B cell (primary cell): ENCODE measurements around the gene RRP1. TPM values are rescaled to one million over a fixed set of nuclear protein-coding genes. Genes with fewer than 3 reads are reported as not detected.

Experiments used
- ATAC-seq: fragments of 200-7000 bp; cut with Tn5 transposase; one replicate; pipeline ENCODE4 v1.10.0; 2021; ENCODE audit warnings: low read depth, mild to moderate bottlenecking, moderate number of reproducible peaks, moderate library complexity
- CTCF ChIA-PET: fragments of 350-600 bp; sonication (Branson Sonifier 250); formaldehyde crosslinking; loops from one replicate; lab custom pipeline; 2021; ENCODE audit warnings: antibody characterized with exemption, inconsistent platforms; lab: Charles Lee
- POLR2A ChIA-PET: fragments of 350-600 bp; sonication (Branson Sonifier 250); formaldehyde crosslinking; loops from one replicate; lab custom pipeline; 2021; ENCODE audit warnings: antibody characterized with exemption; lab: Charles Lee
- DNase-seq: peaks from one replicate; pipeline ENCODE4 v3.0.0; 2013
- H2AFZ ChIP-seq: 2 replicates; pipeline ENCODE4 v1.6.1; 2012; ENCODE audit warnings: mild to moderate bottlenecking, low read depth, low read length; ENCODE audit not compliant: insufficient read depth, poor library complexity, severe bottlenecking
- H3K27ac ChIP-seq, 2 donors: 1 replicate in 1 of 2; 2 replicates in 1 of 2; pipeline ENCODE4 v1.5.1; 2012 to 2013; ENCODE audit warnings: low read length in 2 of 2, mild to moderate bottlenecking in 2 of 2, moderate library complexity in 1 of 2
- H3K27me3 ChIP-seq, 4 experiments: fragments of 200-600 bp in 1 of 4; sonication (generic) in 1 of 4; replicated peaks in 1 of 4; 1 replicate in 2 of 4; 2 replicates in 2 of 4; pipeline versions ENCODE4 v1.6.1 to v1.7.0; 2013 to 2016; ENCODE audit warnings: low read length in 3 of 4, mild to moderate bottlenecking in 2 of 4, mixed read lengths in 1 of 4, moderate library complexity in 1 of 4; ENCODE audit not compliant: insufficient read depth in 4 of 4, control insufficient read depth in 3 of 4; ENCODE audit errors: control extremely low read depth in 1 of 4
- H3K36me3 ChIP-seq, 2 experiments: replicated peaks in 1 of 2; 1 replicate in 1 of 2; 2 replicates in 1 of 2; pipeline versions ENCODE4 v1.6.1 to v1.7.1; 2013; ENCODE audit warnings: low read length in 1 of 2; ENCODE audit not compliant: insufficient read depth in 2 of 2, control insufficient read depth in 1 of 2; ENCODE audit errors: control extremely low read depth in 1 of 2, extremely low read depth in 1 of 2
- H3K4me1 ChIP-seq, 2 donors: fragments of 200-600 bp in 1 of 2; sonication (generic) in 1 of 2; 1 replicate in 1 of 2; 2 replicates in 1 of 2; pipeline versions ENCODE4 v1.5.1 to v1.6.1; 2013 to 2017; ENCODE audit warnings: low read length in 2 of 2; ENCODE audit not compliant: control insufficient read depth in 2 of 2, insufficient read depth in 2 of 2
- H3K4me2 ChIP-seq: replicated peaks from 2 replicates; pipeline ENCODE3; 2012; ENCODE audit warnings: mild to moderate bottlenecking, low read depth, low read length; ENCODE audit not compliant: poor library complexity, severe bottlenecking
- H3K4me3 ChIP-seq, 5 experiments: fragments of 200-600 bp in 1 of 5; sonication (generic) in 1 of 5; 1 replicate in 3 of 5; 2 replicates in 2 of 5; pipeline versions ENCODE4 v1.5.1 to v1.7.0; 2011 to 2016; ENCODE audit warnings: low read length in 4 of 5, mild to moderate bottlenecking in 4 of 5, low read depth in 2 of 5, control low read depth in 1 of 5, moderate library complexity in 1 of 5; ENCODE audit not compliant: insufficient read depth in 1 of 5; ENCODE audit errors: control extremely low read depth in 1 of 5, extremely low read depth in 1 of 5
- H3K79me2 ChIP-seq: fragments of 200-600 bp; sonication (generic); one replicate; pipeline ENCODE4 v1.6.0; 2016; ENCODE audit warnings: low read length; ENCODE audit not compliant: control insufficient read depth, insufficient read depth
- H3K9ac ChIP-seq: fragments of 200-600 bp; sonication (generic); 2 replicates; pipeline ENCODE4 v1.6.1; 2017; ENCODE audit warnings: mild to moderate bottlenecking, low read length, moderate library complexity
- H3K9me3 ChIP-seq, 3 donors: one replicate each; pipeline versions ENCODE4 v1.6.1 to v1.7.1; 2013; ENCODE audit warnings: low read length in 2 of 3; ENCODE audit not compliant: control insufficient read depth in 2 of 3, insufficient read depth in 1 of 3; ENCODE audit errors: control extremely low read depth in 1 of 3
- H4K20me1 ChIP-seq: 2 replicates; pipeline ENCODE4 v1.6.0; 2012; ENCODE audit warnings: mild to moderate bottlenecking, low read length; ENCODE audit not compliant: insufficient read depth, control insufficient read depth, poor library complexity, severe bottlenecking
- H3K27ac Mint-ChIP-seq: one replicate; pipeline ENCODE4 v1.8.0; 2021; ENCODE audit warnings: mixed read lengths
- H3K27me3 Mint-ChIP-seq: one replicate; pipeline ENCODE4 v1.8.0; 2021; ENCODE audit warnings: mixed read lengths
- H3K4me1 Mint-ChIP-seq: one replicate; pipeline ENCODE4 v1.8.0; 2021; ENCODE audit warnings: mixed read lengths
- H3K4me3 Mint-ChIP-seq: one replicate; pipeline ENCODE4 v1.8.0; 2021; ENCODE audit warnings: mixed read lengths
- H3K9me3 Mint-ChIP-seq: one replicate; pipeline ENCODE4 v1.8.0; 2022; ENCODE audit warnings: mixed read lengths; ENCODE audit not compliant: insufficient read depth
- CTCF ChIP-seq: fragments of 200-600 bp; IDR thresholded peaks from one replicate; pipeline ENCODE4 v1.8.0; 2022; ENCODE audit warnings: antibody characterized with exemption, mild to moderate bottlenecking
- EZH2 ChIP-seq: IDR thresholded peaks from 2 replicates; pipeline ENCODE4 v1.6.1; 2012; ENCODE audit warnings: borderline replicate concordance, low read depth, mild to moderate bottlenecking, moderate library complexity, low read length; ENCODE audit not compliant: insufficient read depth, poor library complexity, severe bottlenecking
- WGBS: methylation state at CpG from one replicate; pipeline ENCODE4 v1.1.5; 2013; ENCODE audit warnings: missing lambda C conversion rate; ENCODE audit not compliant: insufficient coverage; 5-methylcytosine and 5-hydroxymethylcytosine counted together
- intact Hi-C: fragments of 100-400 bp; cut with micrococcal nuclease; formaldehyde crosslinking; loops from one replicate; pipeline ENCODE4 v1.10.0; 2022
- polyA plus RNA-seq: library from polyadenylated mRNA; depleted of rRNA; stranded (reverse); fragments of >200 nt; gene quantifications from 2 replicates; pipeline ENCODE4 v1.2.3, GENCODE V29; 2012
- small RNA-seq: library from RNA; depleted of rRNA; stranded (forward); fragments of <200 nt; gene quantifications from one replicate; pipeline ENCODE3, GENCODE V24; 2012; ENCODE audit warnings: low replicate concordance, low read depth; ENCODE audit not compliant: insufficient read length
- total RNA-seq, 2 donors: library from RNA; stranded (reverse); fragments of 120-200 nt in 1 of 2; gene quantifications; 1 replicate in 1 of 2; 2 replicates in 1 of 2; pipeline versions ENCODE4 v1.2.3 to v1.2.4, GENCODE V29; 2013 to 2022

RRP1 gene
- total and polyA plus RNA-seq, 2 donors (not counting 1 experiment from before 2014, with no cell fraction given): 9.6 to 27.8 TPM

GRCh38 chr21:43853851-43854772 is 64.7 kb downstream of the RRP1 start:
- no peak overlapping the region for H3K4me2 ChIP-seq

More at GRCh38 chr21:43853851-43854772, 64.7 kb downstream of the RRP1 start:
- H3K27ac Mint-ChIP-seq: no peak overlapping the region
- ChIA-PET CTCF (no interaction called here), POLR2A (no interaction called here)
- H3K27me3 Mint-ChIP-seq: peaks cover 5% of the 10 kb centered on the region
- Histone ChIP-seq H3K79me2 (no peaks in the 10 kb centered on the region), H3K4me3 (no peak overlapping the region), H3K27ac (no peak overlapping the region), H3K4me1 (peaks cover 9 to 16% of the 10 kb centered on the region in 2 donors), H4K20me1 (no peaks in the 10 kb centered on the region), H3K36me3 (no peaks in the 10 kb centered on the region), H3K27me3 (no peaks in the 10 kb centered on the region), H3K9ac (no peak overlapping the region), H3K9me3 (peaks cover 0 to 12% (median 0%) of the 10 kb centered on the region in 3 donors), H2AFZ (no peak overlapping the region)
- TF ChIP-seq EZH2: no peak
- no peak for TF ChIP-seq CTCF
- no peak for DNase-seq
- H3K9me3 Mint-ChIP-seq: no peaks in the 10 kb centered on the region
- no peak for ATAC-seq
- H3K4me3 Mint-ChIP-seq: no peak overlapping the region
- WGBS: 93% methylated on average over 32 of the region's 34 CpGs
- H3K4me1 Mint-ChIP-seq: peaks cover 18% of the 10 kb centered on the region
- intact Hi-C loops: no loop called here

Small RNAs within 50 kb of the gene (small RNA-seq; reads per million reads assigned to genes)
- not detected for gene AP001052.1

Other genes starting within 250 kb of the RRP1 start
- gene HSF2BP, start 130.1 kb upstream of the RRP1 start, total RNA-seq: 0.49 and 0.83 TPM in 2 replicates
- gene HSF2BP, start 130.1 kb upstream of the RRP1 start, polyA plus RNA-seq: 0.45 and 0.49 TPM in 2 replicates
- gene RRP1B, start 130.0 kb upstream of the RRP1 start, total RNA-seq: 22.4 and 22.7 TPM in 2 replicates
- 6.0 and 7.3 TPM in 2 replicates for gene RRP1B, start 130.0 kb upstream of the RRP1 start, polyA plus RNA-seq
- gene PDXK, start 70.4 kb upstream of the RRP1 start, total RNA-seq: 102 and 108 TPM in 2 replicates
- 30.5 and 31.1 TPM in 2 replicates for gene PDXK, start 70.4 kb upstream of the RRP1 start, polyA plus RNA-seq
- 14.0 and 15.6 TPM in 2 replicates for gene CSTB, start 13.3 kb upstream of the RRP1 start, total RNA-seq
- 9.3 and 28.3 TPM in 2 replicates for gene CSTB, start 13.3 kb upstream of the RRP1 start, polyA plus RNA-seq
- gene AGPAT3, start 75.6 kb downstream of the RRP1 start, total RNA-seq: 44.4 and 49.3 TPM in 2 replicates
- 14.3 and 16.4 TPM in 2 replicates for gene AGPAT3, start 75.6 kb downstream of the RRP1 start, polyA plus RNA-seq
- gene TRAPPC10, start 222.7 kb downstream of the RRP1 start, total RNA-seq: 145 and 153 TPM in 2 replicates
- 61.7 and 76.9 TPM in 2 replicates for gene TRAPPC10, start 222.7 kb downstream of the RRP1 start, polyA plus RNA-seq